Left ventricle myocardium inferior (tissue), 1 donor: ENCODE data around the gene CTNNA1. TPM values are rescaled to one million over a fixed set of nuclear protein-coding genes. Genes with fewer than 3 reads are reported as not detected.

Experiments used
- DNase-seq: peaks from one replicate; pipeline ENCODE4 v3.0.0-alpha.2; 2020
- H3K27ac ChIP-seq: fragments of 200-600 bp; replicated peaks from 2 replicates; pipeline ENCODE4 v1.8.0; 2021
- H3K27me3 ChIP-seq: fragments of 200-600 bp; 2 replicates; pipeline ENCODE4 v1.8.0; 2021; ENCODE audit warnings: low read depth
- H3K36me3 ChIP-seq: fragments of 200-600 bp; 2 replicates; pipeline ENCODE4 v1.8.0; 2021
- H3K4me1 ChIP-seq: fragments of 200-600 bp; 2 replicates; pipeline ENCODE4 v1.8.0; 2021
- H3K4me3 ChIP-seq: fragments of 200-600 bp; 2 replicates; pipeline ENCODE4 v1.8.0; 2021; ENCODE audit warnings: mild to moderate bottlenecking, moderate library complexity
- H3K9me3 ChIP-seq: fragments of 200-600 bp; replicated peaks from 2 replicates; pipeline ENCODE4 v1.8.0; 2021
- CTCF ChIP-seq: fragments of 200-600 bp; IDR thresholded peaks from 2 replicates; pipeline ENCODE4 v1.8.0; 2021; ENCODE audit warnings: antibody characterized with exemption, mild to moderate bottlenecking, borderline replicate concordance
- intact Hi-C: fragments of 100-400 bp; cut with micrococcal nuclease; formaldehyde crosslinking; loops from one replicate; pipeline ENCODE4 v1.11.0; 2022
- total RNA-seq: library from RNA; stranded (reverse); fragmentation: NEBNext Ultra II Directional; extraction: Animal tissue kit (Norgen Biotek cat#: 25700); gene quantifications from one replicate; pipeline ENCODE4 v1.2.1, GENCODE V29; 2021
- donor health status: DM: no; HTN: yes; CAD: no; lungs with severe emphysema.

Gene CTNNA1
- total RNA-seq, 1 donor from 2014 or later = 341 TPM

- Histone ChIP-seq H3K9me3 (peaks cover 8% of the 10 kb centered on the region), H3K4me3 (no peak overlapping the region), H3K4me1 (peaks cover 4% of the 10 kb centered on the region), H3K27ac (no peak overlapping the region), H3K36me3 (peaks cover 62% of the 10 kb centered on the region), H3K27me3 (no peaks in the 10 kb centered on the region)
- no peak for DNase-seq
- intact Hi-C loops = no loop called here
- no peak for TF ChIP-seq CTCF
Observed at GRCh38 chr5:138890644-138891043, 137.4 kb downstream of the CTNNA1 start.

- intact Hi-C loops = no loop called here
- Histone ChIP-seq H3K27me3 (no peaks in the 10 kb centered on the region), H3K9me3 (no peaks in the 10 kb centered on the region), H3K36me3 (peaks cover 22% of the 10 kb centered on the region), H3K27ac (no peak overlapping the region), H3K4me3 (no peak overlapping the region), H3K4me1 (peaks cover 26% of the 10 kb centered on the region)
- DNase-seq = no peak
- no peak for TF ChIP-seq CTCF
Observed at GRCh38 chr5:138895918-138896317, 142.7 kb downstream of the CTNNA1 start.

GRCh38 chr5:138898299-138898698, 145.1 kb downstream of the CTNNA1 start:
- no peak for DNase-seq
- Histone ChIP-seq H3K27ac (no peak overlapping the region), H3K4me3 (no peak overlapping the region), H3K4me1 (peaks cover 48% of the 10 kb centered on the region), H3K27me3 (no peaks in the 10 kb centered on the region), H3K9me3 (no peaks in the 10 kb centered on the region), H3K36me3 (peaks cover 22% of the 10 kb centered on the region)
- no peak for TF ChIP-seq CTCF
- intact Hi-C loops = no loop called here

GRCh38 chr5:138898742-138899141, 145.5 kb downstream of the CTNNA1 start:
- intact Hi-C loops = no loop called here
- Histone ChIP-seq H3K27ac (no peak overlapping the region), H3K4me3 (no peak overlapping the region), H3K36me3 (peaks cover 18% of the 10 kb centered on the region), H3K4me1 (peaks cover 52% of the 10 kb centered on the region), H3K27me3 (no peaks in the 10 kb centered on the region), H3K9me3 (no peaks in the 10 kb centered on the region)
- no peak for DNase-seq
- TF ChIP-seq CTCF = no peak

GRCh38 chr5:138900281-138900965, 147.2 kb downstream of the CTNNA1 start:
- intact Hi-C loops = no loop called here
- Histone ChIP-seq H3K4me3 (no peak overlapping the region), H3K27me3 (no peaks in the 10 kb centered on the region), H3K9me3 (no peaks in the 10 kb centered on the region), H3K27ac (peak overlapping the region; percentile 52), H3K4me1 (peaks cover 58% of the 10 kb centered on the region), H3K36me3 (peaks cover 34% of the 10 kb centered on the region)
- no peak for DNase-seq
- no peak for TF ChIP-seq CTCF
